ENCODE data around the gene FANCC. TPM values are rescaled to one million over a fixed set of nuclear protein-coding genes. Genes with fewer than 3 reads are reported as not detected.

The FANCC gene
- total RNA-seq, 1 donor from 2014 or later, result 7.9 TPM

- Histone ChIP-seq H4K20me1 (ENCODE audit: insufficient read depth, low read length) (no peaks in the 10 kb centered on the region), H3K79me2 (ENCODE audit: insufficient read depth, low read length) (no peaks in the 10 kb centered on the region), H3K4me3 (ENCODE audit: insufficient read depth, low read depth, low read length) (no peak overlapping the region), H3K9me3 (ENCODE audit: insufficient read depth, low read depth, low read length) (no peaks in the 10 kb centered on the region), H2AFZ (ENCODE audit: low read depth, low read length) (no peak overlapping the region), H3K4me1 (ENCODE audit: insufficient read depth, low read length) (peaks cover 3% of the 10 kb centered on the region), H3K27ac (ENCODE audit: low read depth, low read length) (no peak overlapping the region), H3K9ac (ENCODE audit: low read length) (no peak overlapping the region), H3K4me2 (ENCODE audit: low read length) (no peak overlapping the region), H3K27me3 (ENCODE audit: insufficient read depth, low read length) (no peaks in the 10 kb centered on the region), H3K36me3 (ENCODE audit: insufficient read depth, low read length) (peaks cover 6% of the 10 kb centered on the region)
- FAIRE-seq (no peak), DNase-seq (ENCODE audit: low read depth) (no peak)
- peaks cover 17% of the 10 kb centered on the region for H3K36me3 Mint-ChIP-seq (ENCODE audit: low read depth, unreplicated experiment)
- no peaks in the 10 kb centered on the region for H3K27me3 Mint-ChIP-seq (ENCODE audit: low read depth, unreplicated experiment)
- peaks cover 9% of the 10 kb centered on the region for H3K4me1 Mint-ChIP-seq (ENCODE audit: low read depth, unreplicated experiment)
- no peak overlapping the region for H3K4me3 Mint-ChIP-seq (ENCODE audit: unreplicated experiment)
- H3K9me3 Mint-ChIP-seq (ENCODE audit: unreplicated experiment), result no peaks in the 10 kb centered on the region
- TF ChIP-seq EZH2 (IDR thresholded peaks at IDR 0.05; ENCODE audit: insufficient read depth, low read length), result no peak
- TF ChIP-seq CTCF (IDR thresholded peaks at IDR 0.05; ENCODE audit: insufficient read depth, low read depth, low read length), result no peak
- no peak overlapping the region for H3K27ac Mint-ChIP-seq (ENCODE audit: unreplicated experiment)
Observed at GRCh38 chr9:95112436-95113280, 204.9 kb downstream of the FANCC start.

GRCh38 chr9:95111716-95112115, 205.8 kb downstream of the FANCC start:
- Histone ChIP-seq H3K27me3 (ENCODE audit: insufficient read depth, low read length) (no peaks in the 10 kb centered on the region), H3K4me2 (ENCODE audit: low read length) (no peak overlapping the region), H3K9ac (ENCODE audit: low read length) (no peak overlapping the region), H3K79me2 (ENCODE audit: insufficient read depth, low read length) (no peaks in the 10 kb centered on the region), H4K20me1 (ENCODE audit: insufficient read depth, low read length) (no peaks in the 10 kb centered on the region), H3K27ac (ENCODE audit: low read depth, low read length) (no peak overlapping the region), H2AFZ (ENCODE audit: low read depth, low read length) (no peak overlapping the region), H3K9me3 (ENCODE audit: insufficient read depth, low read depth, low read length) (no peaks in the 10 kb centered on the region), H3K36me3 (ENCODE audit: insufficient read depth, low read length) (peaks cover 6% of the 10 kb centered on the region), H3K4me3 (ENCODE audit: insufficient read depth, low read depth, low read length) (no peak overlapping the region), H3K4me1 (ENCODE audit: insufficient read depth, low read length) (peaks cover 12% of the 10 kb centered on the region)
- Mint-ChIP-seq H3K9me3 (ENCODE audit: unreplicated experiment) (no peaks in the 10 kb centered on the region), H3K27me3 (ENCODE audit: low read depth, unreplicated experiment) (no peaks in the 10 kb centered on the region), H3K4me3 (ENCODE audit: unreplicated experiment) (no peak overlapping the region), H3K27ac (ENCODE audit: unreplicated experiment) (no peak overlapping the region), H3K4me1 (ENCODE audit: low read depth, unreplicated experiment) (peaks cover 16% of the 10 kb centered on the region), H3K36me3 (ENCODE audit: low read depth, unreplicated experiment) (peaks cover 17% of the 10 kb centered on the region)
- DNase-seq (ENCODE audit: low read depth) (no peak), FAIRE-seq (no peak)
- TF ChIP-seq EZH2 (IDR thresholded peaks at IDR 0.05; ENCODE audit: insufficient read depth, low read length) (no peak), CTCF (IDR thresholded peaks at IDR 0.05; ENCODE audit: insufficient read depth, low read depth, low read length) (no peak)
